GM23338 (cell line): ENCODE data around the gene CCDC57. TPM values are rescaled to one million over a fixed set of nuclear protein-coding genes. Genes with fewer than 3 reads are reported as not detected.
A peak's percentile ranks its signal among the peaks of the same experiment; 100 is the strongest.

Experiments used
- ATAC-seq: fragments of 200-7000 bp; cut with Tn5 transposase; 3 replicates; pipeline ENCODE4 v1.9.1; 2020
- DNase-seq: peaks from one replicate; pipeline ENCODE4 v3.0.0-alpha.2; 2015; ENCODE audit warnings: low spot score
- H2AFZ ChIP-seq: fragments of 200-600 bp; sonication (generic); 2 replicates; pipeline ENCODE4 v1.8.0; 2016; ENCODE audit warnings: antibody characterized with exemption, mild to moderate bottlenecking, moderate library complexity
- H3F3A ChIP-seq: fragments of 200-600 bp; sonication (generic); replicated peaks from 2 replicates; pipeline ENCODE4 v1.8.0; 2017; ENCODE audit warnings: antibody characterized with exemption, mixed run types, low read depth
- H3K27ac ChIP-seq: fragments of 200-600 bp; sonication (generic); 2 replicates; pipeline ENCODE4 v1.6.1; 2016; ENCODE audit warnings: low read depth
- H3K27me3 ChIP-seq: fragments of 200-600 bp; sonication (generic); 2 replicates; pipeline ENCODE4 v1.8.0; 2016; ENCODE audit warnings: mild to moderate bottlenecking, mixed run types, moderate library complexity; ENCODE audit not compliant: insufficient read depth
- H3K36me3 ChIP-seq: fragments of 200-600 bp; sonication (generic); 2 replicates; pipeline ENCODE4 v1.8.0; 2016; ENCODE audit warnings: mild to moderate bottlenecking; ENCODE audit not compliant: insufficient read depth
- H3K4me1 ChIP-seq: fragments of 200-600 bp; sonication (generic); 2 replicates; pipeline ENCODE4 v1.8.0; 2016; ENCODE audit warnings: mild to moderate bottlenecking, moderate library complexity; ENCODE audit not compliant: insufficient read depth
- H3K4me2 ChIP-seq: fragments of 200-600 bp; sonication (generic); 2 replicates; pipeline ENCODE4 v1.7.1; 2017; ENCODE audit warnings: mixed run types
- H3K4me3 ChIP-seq: fragments of 200-600 bp; sonication (generic); 2 replicates; pipeline ENCODE4 v1.6.1; 2016; ENCODE audit warnings: mixed run types
- H3K79me2 ChIP-seq: fragments of 200-600 bp; sonication (generic); replicated peaks from 2 replicates; pipeline ENCODE4 v1.8.0; 2017; ENCODE audit warnings: mild to moderate bottlenecking; ENCODE audit not compliant: insufficient read depth
- H3K9me2 ChIP-seq: fragments of 200-600 bp; sonication (generic); 2 replicates; pipeline ENCODE4 v1.8.0; 2017; ENCODE audit not compliant: insufficient read depth
- H4K20me1 ChIP-seq: fragments of 200-600 bp; sonication (generic); replicated peaks from 2 replicates; pipeline ENCODE4 v1.8.0; 2017; ENCODE audit warnings: mild to moderate bottlenecking; ENCODE audit not compliant: insufficient read depth
- H3K27ac Mint-ChIP-seq: 2 replicates; pipeline ENCODE4 v1.8.0; 2020; ENCODE audit warnings: inconsistent platforms, mild to moderate bottlenecking, moderate library complexity, mixed read lengths
- H3K27me3 Mint-ChIP-seq: 3 replicates; pipeline ENCODE4 v1.8.0; 2022; ENCODE audit warnings: low read depth, mild to moderate bottlenecking, moderate library complexity, mixed read lengths, inconsistent platforms; ENCODE audit not compliant: insufficient read depth, poor library complexity
- H3K36me3 Mint-ChIP-seq: 3 replicates; pipeline ENCODE4 v1.8.0; 2021; ENCODE audit warnings: low read depth, mild to moderate bottlenecking, inconsistent platforms, moderate library complexity, mixed read lengths
- H3K4me1 Mint-ChIP-seq: 3 replicates; pipeline ENCODE4 v1.8.0; 2020; ENCODE audit warnings: mild to moderate bottlenecking, inconsistent platforms, mixed read lengths
- H3K4me3 Mint-ChIP-seq: 3 replicates; pipeline ENCODE4 v1.8.0; 2021; ENCODE audit warnings: moderate library complexity, mild to moderate bottlenecking, inconsistent platforms, mixed read lengths
- H3K9me3 Mint-ChIP-seq: 3 replicates; pipeline ENCODE4 v1.8.0; 2020; ENCODE audit warnings: moderate library complexity, mild to moderate bottlenecking, inconsistent platforms, mixed read lengths
- CREB1 ChIP-seq: fragments of 250-450 bp; sonication (Bioruptor Pico); IDR thresholded peaks from 2 replicates; pipeline ENCODE4 v1.5.0; 2020; ENCODE audit warnings: low read depth, mild to moderate bottlenecking, moderate library complexity
- EZH2 ChIP-seq: fragments of 200-600 bp; sonication (generic); IDR thresholded peaks from one replicate; pipeline ENCODE4 v1.8.0; 2017; ENCODE audit warnings: antibody characterized with exemption, mild to moderate bottlenecking, low read depth; ENCODE audit not compliant: unreplicated experiment
- NANOG ChIP-seq: IDR thresholded peaks from 2 replicates; pipeline ENCODE4 v1.6.1; 2016; ENCODE audit warnings: antibody characterized with exemption, borderline replicate concordance
- POLR2AphosphoS5 ChIP-seq: IDR thresholded peaks from 2 replicates; pipeline ENCODE4 v1.6.1; 2016; ENCODE audit warnings: antibody characterized with exemption, low read depth
- REST ChIP-seq: IDR thresholded peaks from one replicate; pipeline ENCODE4 v1.6.1; 2018; ENCODE audit warnings: antibody characterized with exemption; ENCODE audit not compliant: unreplicated experiment
- ZNF114 ChIP-seq: fragments of 250-450 bp; sonication (Bioruptor Pico); IDR thresholded peaks from 2 replicates; pipeline ENCODE4 v1.5.0; 2020; ENCODE audit warnings: mild to moderate bottlenecking, moderate library complexity
- polyA plus RNA-seq: library from polyadenylated mRNA; unstranded; fragments of >200 nt; fragmentation: Nextera tagmentation; extraction: Ambion mirVana; gene quantifications from 2 replicates; pipeline ENCODE4 v1.2.1, GENCODE V29; 2016
- total RNA-seq: library from RNA; depleted of rRNA; stranded (reverse); fragments of >200 nt; shearing (Covaris generic); gene quantifications from 2 replicates; pipeline ENCODE4 v1.2.3, GENCODE V29; 2014

CCDC57 gene
- total and polyA plus RNA-seq, 2 experiments from 2014 or later: 7.0 to 16.3 TPM

- H3K4me3 ChIP-seq: peak within 1 kb of the TSS; percentile 59
- H3K36me3 ChIP-seq: no peaks in the 10 kb centered on the region
- H3K79me2 ChIP-seq: no peaks in the 10 kb centered on the region
- H3K27me3 ChIP-seq: peaks cover 51% of the 10 kb centered on the region
- H3K4me1 Mint-ChIP-seq: no peaks in the 10 kb centered on the region
- no peak within 1 kb of the TSS for H3K27ac Mint-ChIP-seq
- H2AFZ ChIP-seq: peak within 1 kb of the TSS; percentile 72
- no peak within 1 kb of the TSS for H3K27ac ChIP-seq
- peaks cover 39% of the 10 kb centered on the region for H3K27me3 Mint-ChIP-seq
- no peaks in the 10 kb centered on the region for H3K9me3 Mint-ChIP-seq
- no peaks in the 10 kb centered on the region for H3K9me2 ChIP-seq
- no peaks in the 10 kb centered on the region for H3K36me3 Mint-ChIP-seq
- H3K4me3 Mint-ChIP-seq: peak within 1 kb of the TSS; percentile 48
- TF ChIP-seq NANOG: no peak
- TF ChIP-seq CREB1 (CRISPR knock-in tag): 0 out of 2 replicates have a peak, but pooled peaks have one; percentile 13
- DNase-seq (peak; percentile 73), ATAC-seq (peak; percentile 3)
- no peaks in the 10 kb centered on the region for H3F3A ChIP-seq
- H3K4me1 ChIP-seq: no peaks in the 10 kb centered on the region
- H3K4me2 ChIP-seq: peak within 1 kb of the TSS; percentile 77
- no peaks in the 10 kb centered on the region; the same call in 1 of the 2 replicates for H4K20me1 ChIP-seq
These were observed 16.4 kb upstream of the CCDC57 start, which contains the start of gene SLC16A3 for GRCh38 chr17:82228842-82229697. Gene SLC16A3, plus strand, starts transcription at chr17:82229042. Its CDS starts 6,967 bp downstream, at chr17:82236009.

GRCh38 chr17:82228278-82228841, 15.7 kb upstream of the CCDC57 start:
- Histone ChIP-seq H3F3A (no peaks in the 10 kb centered on the region), H3K79me2 (no peaks in the 10 kb centered on the region), H3K27me3 (peaks cover 51% of the 10 kb centered on the region), H2AFZ (peak overlapping the region; percentile 72), H3K4me2 (peak overlapping the region; percentile 77), H3K4me1 (no peaks in the 10 kb centered on the region), H4K20me1 (no peaks in the 10 kb centered on the region; the same call in 1 of the 2 replicates), H3K27ac (no peak overlapping the region), H3K36me3 (no peaks in the 10 kb centered on the region), H3K9me2 (no peaks in the 10 kb centered on the region), H3K4me3 (peak overlapping the region; percentile 59)
- DNase-seq: peak; percentile 72
- TF ChIP-seq POLR2AphosphoS5 (no peak), EZH2 (peak; percentile 47), ZNF114 (CRISPR knock-in tag) (no peak), REST (no peak)
- peak; percentile 6 for ATAC-seq
- H3K27me3 Mint-ChIP-seq: peaks cover 43% of the 10 kb centered on the region
- H3K9me3 Mint-ChIP-seq: peaks cover 2% of the 10 kb centered on the region; the same call in 1 of the 3 replicates
- H3K36me3 Mint-ChIP-seq: no peaks in the 10 kb centered on the region
- no peaks in the 10 kb centered on the region for H3K4me1 Mint-ChIP-seq
- no peak overlapping the region for H3K27ac Mint-ChIP-seq
- H3K4me3 Mint-ChIP-seq: peak overlapping the region; percentile 48; the same call in 2 of the 3 replicates
